Activated T-cell treated with anti-CD3 and anti-CD28 coated beads, Interleukin-2, amount 50 U/mL, for 72 hours (primary cell): ENCODE data around the gene SAG. TPM values are rescaled to one million over a fixed set of nuclear protein-coding genes. Genes with fewer than 3 reads are reported as not detected.

Source experiments
- ATAC-seq, 2 donors: fragments of 150-1000 bp; cut with Tn5 transposase; replicated peaks in 1 of 2; 2 replicates each; pipeline ENCODE4 v1.10.0; 2021; ENCODE audit warnings: moderate library complexity in 2 of 2, mild to moderate bottlenecking in 1 of 2
- DNase-seq, 2 donors: peaks; one replicate each; pipeline ENCODE4 v3.0.0; 2021 to 2022; ENCODE audit warnings: mixed read lengths in 1 of 2
- H3K27ac Mint-ChIP-seq: one replicate; pipeline ENCODE4 v1.8.0; 2022; ENCODE audit warnings: mild to moderate bottlenecking, moderate library complexity, mixed read lengths
- H3K27me3 Mint-ChIP-seq: one replicate; pipeline ENCODE4 v1.8.0; 2022; ENCODE audit warnings: low read depth, mixed read lengths
- H3K36me3 Mint-ChIP-seq, 2 donors: one replicate each; pipeline ENCODE4 v1.8.0; 2022; ENCODE audit warnings: mixed read lengths in 2 of 2, mild to moderate bottlenecking in 1 of 2; ENCODE audit not compliant: insufficient read depth in 2 of 2
- H3K4me1 Mint-ChIP-seq: one replicate; pipeline ENCODE4 v1.8.0; 2022; ENCODE audit warnings: low read depth, mixed read lengths
- H3K4me3 Mint-ChIP-seq, 2 donors: one replicate each; pipeline ENCODE4 v1.8.0; 2022; ENCODE audit warnings: mild to moderate bottlenecking in 2 of 2, mixed read lengths in 2 of 2, moderate library complexity in 2 of 2
- H3K9me3 Mint-ChIP-seq, 2 donors: one replicate each; pipeline ENCODE4 v1.8.0; 2022; ENCODE audit warnings: mixed read lengths in 2 of 2
- total RNA-seq, 2 donors: library from RNA; stranded (reverse); gene quantifications; one replicate each; pipeline ENCODE4 v1.2.3, GENCODE V29; 2022

Gene SAG
- total RNA-seq, 2 donors from 2014 or later = 0.02 TPM

DNA sequence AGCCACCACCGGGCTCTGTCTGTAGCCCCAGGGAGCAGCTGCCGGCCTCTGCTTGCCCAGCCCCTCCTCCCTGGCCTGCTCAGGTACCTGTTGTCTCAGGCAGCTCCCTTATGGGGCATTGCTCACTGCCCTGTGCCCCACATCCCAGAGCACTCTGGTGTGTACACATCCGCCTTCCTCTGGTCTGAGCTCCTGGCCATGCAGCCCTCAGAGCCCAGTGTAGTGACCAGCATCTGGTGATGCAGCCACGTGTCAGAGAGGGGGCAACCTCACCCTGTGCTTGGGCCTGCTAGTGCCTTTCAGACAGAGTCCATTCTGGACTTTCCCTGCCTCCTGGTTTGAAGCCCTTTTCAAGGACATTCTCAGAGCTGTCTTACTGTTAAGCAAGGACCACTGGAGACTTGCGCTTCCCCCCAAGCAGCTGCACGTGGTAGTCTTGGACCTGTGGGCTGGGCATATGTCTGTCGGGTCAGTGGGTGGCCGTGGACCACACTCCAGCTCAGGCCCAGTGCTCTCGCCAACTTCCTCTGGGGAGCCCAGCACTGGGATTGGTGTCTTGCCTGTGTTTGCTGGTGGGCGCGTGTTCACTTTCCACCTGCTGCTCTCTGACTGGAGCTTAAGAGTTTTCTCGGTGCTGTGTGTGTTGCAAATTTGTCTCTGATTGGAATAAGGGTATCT lies 77.3 kb downstream of the SAG start:
- peak overlapping the region; percentile 94 for H3K27ac Mint-ChIP-seq
- DNase-seq (no peak), ATAC-seq (peak; percentile 3 to 13)
- H3K9me3 Mint-ChIP-seq = no peaks in the 10 kb centered on the region
- H3K4me3 Mint-ChIP-seq = peak overlapping the region; percentile 76 to 86
- peaks cover 81% of the 10 kb centered on the region for H3K4me1 Mint-ChIP-seq
- H3K27me3 Mint-ChIP-seq = no peaks in the 10 kb centered on the region
- peaks cover 0 to 3% of the 10 kb centered on the region in 2 donors for H3K36me3 Mint-ChIP-seq

DNA sequence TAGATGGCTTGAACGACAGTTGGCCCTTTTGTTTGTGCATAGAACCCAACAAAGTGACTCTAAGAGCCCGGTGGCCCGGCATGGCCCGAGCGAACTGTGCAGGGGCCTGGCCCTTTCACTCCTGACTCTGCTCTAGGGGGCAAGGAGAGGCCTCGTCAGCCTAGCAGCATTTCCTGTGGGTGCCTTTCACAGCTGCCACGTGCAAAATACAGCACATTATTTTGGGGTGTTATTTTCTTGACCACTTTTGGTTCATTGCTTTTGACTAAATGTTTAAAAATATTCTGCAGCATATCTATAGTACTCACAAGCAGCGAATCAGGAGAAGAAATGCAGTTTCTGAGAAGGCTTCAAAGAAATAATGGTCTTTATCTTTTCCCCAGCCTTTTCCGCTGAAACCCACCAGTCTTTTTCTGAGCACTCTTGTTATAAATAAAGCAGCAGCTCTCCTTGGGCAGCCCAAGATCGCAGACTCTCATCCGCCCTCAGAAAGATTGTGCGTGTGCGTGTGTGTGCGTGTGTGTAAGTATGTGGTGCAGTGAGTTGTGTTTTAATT lies 78.0 kb downstream of the SAG start:
- Mint-ChIP-seq H3K27ac (peak overlapping the region; percentile 94), H3K4me1 (peaks cover 74% of the 10 kb centered on the region), H3K9me3 (no peaks in the 10 kb centered on the region), H3K27me3 (no peaks in the 10 kb centered on the region), H3K36me3 (peaks cover 0 to 3% of the 10 kb centered on the region in 2 donors), H3K4me3 (peak overlapping the region; percentile 76 to 86)
- peak; percentile 40 to 45 for DNase-seq
- ATAC-seq = peak; percentile 62 to 66

DNA sequence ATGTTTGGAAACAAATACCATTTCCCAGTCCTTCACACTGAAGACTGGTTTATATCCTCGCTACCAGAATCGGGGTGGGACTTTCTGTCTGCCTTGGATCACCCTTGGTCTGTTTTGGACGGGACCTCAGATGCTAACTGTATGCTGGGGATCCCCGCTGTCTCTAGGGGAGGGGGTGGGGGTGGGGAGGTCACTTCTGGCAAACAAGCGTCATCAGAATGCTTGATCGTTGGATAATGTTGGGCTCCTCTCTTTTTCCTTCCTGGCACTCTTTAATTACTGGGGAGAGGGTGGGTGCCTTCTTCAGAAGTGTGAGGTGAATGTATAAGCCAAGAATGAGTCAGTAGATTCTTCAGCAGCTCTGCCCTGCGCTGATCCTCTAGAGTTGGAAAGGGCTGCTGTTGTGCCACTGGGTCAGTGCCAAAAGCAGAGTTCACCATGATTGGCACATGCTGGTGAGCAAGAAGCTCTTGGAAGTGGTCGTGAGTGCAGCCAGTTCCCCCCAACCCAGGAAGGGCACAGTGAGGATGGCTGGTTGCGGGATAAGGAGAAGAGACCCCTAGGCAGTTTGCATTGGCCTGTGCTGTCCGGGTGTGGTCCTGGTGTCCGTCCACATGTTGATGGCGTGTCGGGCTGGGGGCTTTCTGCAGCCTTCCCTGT lies 78.9 kb downstream of the SAG start:
- peak overlapping the region; percentile 94 for H3K27ac Mint-ChIP-seq
- H3K4me1 Mint-ChIP-seq = peaks cover 65% of the 10 kb centered on the region
- peak; percentile 74 to 77 for ATAC-seq
- no peaks in the 10 kb centered on the region for H3K27me3 Mint-ChIP-seq
- peak; percentile 37 to 48 for DNase-seq
- H3K9me3 Mint-ChIP-seq = no peaks in the 10 kb centered on the region
- peak overlapping the region; percentile 76 to 86 for H3K4me3 Mint-ChIP-seq
- peaks cover 0 to 3% of the 10 kb centered on the region in 2 donors for H3K36me3 Mint-ChIP-seq

DNA sequence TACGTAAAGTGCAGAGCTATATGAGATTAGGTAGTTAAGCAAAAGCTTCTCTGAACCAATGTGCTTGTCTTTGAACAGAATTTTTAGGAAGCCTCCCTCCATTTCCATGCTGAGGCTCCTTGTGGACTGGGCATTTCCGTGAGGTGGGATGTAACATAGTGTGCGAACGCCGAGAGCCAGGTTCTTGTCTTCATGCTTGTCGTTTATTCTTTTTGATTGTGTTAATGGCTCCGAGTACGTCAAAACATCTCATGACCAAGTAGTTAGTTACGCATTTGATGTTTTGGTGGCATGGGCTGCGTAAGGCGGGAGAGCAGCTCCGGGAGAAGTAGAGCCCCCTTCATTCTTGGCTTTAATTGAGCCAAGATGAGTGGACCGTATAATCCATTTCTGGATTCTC lies 79.6 kb downstream of the SAG start:
- no peaks in the 10 kb centered on the region for H3K27me3 Mint-ChIP-seq
- peaks cover 58% of the 10 kb centered on the region for H3K4me1 Mint-ChIP-seq
- peak overlapping the region; percentile 76 to 86 for H3K4me3 Mint-ChIP-seq
- H3K27ac Mint-ChIP-seq = peak overlapping the region; percentile 12
- H3K9me3 Mint-ChIP-seq = no peaks in the 10 kb centered on the region
- DNase-seq = no peak
- ATAC-seq = no peak
- peaks cover 0 to 7% of the 10 kb centered on the region in 2 donors for H3K36me3 Mint-ChIP-seq

DNA sequence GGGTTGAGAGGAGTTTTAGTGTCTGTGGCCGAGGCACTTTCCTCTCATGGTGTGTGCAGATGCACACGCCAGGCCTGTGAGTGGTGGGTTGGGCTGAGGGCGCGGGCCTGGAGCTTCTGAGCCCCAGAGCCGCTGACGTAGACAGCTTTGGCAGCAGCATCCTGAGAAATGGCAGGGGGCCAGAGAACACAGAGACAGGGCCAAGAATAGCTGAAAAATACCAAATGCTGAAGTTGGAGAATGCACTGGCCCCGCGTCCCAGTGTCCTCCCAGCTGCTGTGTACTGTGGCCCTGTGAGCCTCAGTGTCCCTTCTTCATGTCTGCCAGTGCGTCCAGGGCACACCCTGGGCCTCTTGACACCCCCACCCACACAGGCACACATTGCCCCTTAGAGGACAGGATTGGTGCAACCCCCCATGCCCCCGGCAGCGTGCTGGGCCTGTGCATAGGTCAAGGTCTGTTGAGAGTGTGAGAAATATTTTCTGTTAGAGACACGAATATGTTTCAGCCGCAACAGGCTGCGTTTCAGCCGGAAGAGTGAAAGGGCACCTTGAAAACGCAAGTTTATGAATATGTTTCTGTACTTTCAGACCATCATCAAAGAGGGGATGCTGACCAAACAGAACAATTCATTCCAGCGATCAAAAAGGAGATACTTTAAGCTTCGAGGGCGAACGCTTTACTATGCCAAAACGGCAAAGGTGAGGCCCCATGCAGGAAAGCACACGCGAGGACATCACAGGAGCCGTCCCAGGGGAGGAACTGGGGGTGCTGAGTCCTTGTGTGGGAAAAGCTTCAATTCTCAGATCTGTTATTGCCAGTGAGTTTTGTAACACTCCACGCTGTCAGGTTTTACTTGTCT lies 80.3 kb downstream of the SAG start:
- DNase-seq (no peak), ATAC-seq (no peak)
- no peaks in the 10 kb centered on the region for H3K9me3 Mint-ChIP-seq
- H3K27ac Mint-ChIP-seq = no peak overlapping the region
- H3K27me3 Mint-ChIP-seq = no peaks in the 10 kb centered on the region
- H3K4me3 Mint-ChIP-seq = peak overlapping the region in 1 of 2 donors; percentile 76
- peaks cover 0 to 7% of the 10 kb centered on the region in 2 donors for H3K36me3 Mint-ChIP-seq
- H3K4me1 Mint-ChIP-seq = peaks cover 51% of the 10 kb centered on the region

DNA sequence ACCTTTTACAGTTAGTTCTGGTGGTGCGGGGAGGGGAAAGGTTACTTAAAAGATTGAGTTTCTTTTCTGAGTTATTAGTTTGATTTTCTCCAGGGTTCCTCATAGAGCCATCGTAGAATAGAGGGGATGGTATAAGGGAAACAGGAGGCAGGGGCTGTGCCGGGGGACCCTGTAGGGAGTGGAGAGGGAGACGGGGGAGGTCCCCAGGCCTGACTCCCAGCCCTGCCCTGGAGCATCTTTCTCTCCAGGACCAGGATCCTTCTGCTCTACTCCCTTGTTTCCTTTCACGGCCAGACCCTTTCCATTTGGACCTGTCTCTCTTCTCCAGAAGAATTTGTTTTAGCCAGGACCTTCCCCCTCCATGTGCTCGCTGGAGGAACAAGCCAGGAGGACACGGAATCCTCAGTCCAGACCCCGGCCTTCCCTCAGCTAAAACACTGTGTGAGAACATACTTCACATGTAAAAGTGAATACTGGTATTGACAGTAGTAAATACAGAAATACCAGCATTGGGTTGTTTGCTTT lies 82.0 kb downstream of the SAG start:
- ATAC-seq (no peak), DNase-seq (no peak)
- Mint-ChIP-seq H3K27me3 (no peaks in the 10 kb centered on the region), H3K36me3 (peaks cover 0 to 12% of the 10 kb centered on the region in 2 donors), H3K9me3 (no peaks in the 10 kb centered on the region), H3K27ac (no peak overlapping the region), H3K4me3 (no peak overlapping the region), H3K4me1 (peaks cover 36% of the 10 kb centered on the region)

DNA sequence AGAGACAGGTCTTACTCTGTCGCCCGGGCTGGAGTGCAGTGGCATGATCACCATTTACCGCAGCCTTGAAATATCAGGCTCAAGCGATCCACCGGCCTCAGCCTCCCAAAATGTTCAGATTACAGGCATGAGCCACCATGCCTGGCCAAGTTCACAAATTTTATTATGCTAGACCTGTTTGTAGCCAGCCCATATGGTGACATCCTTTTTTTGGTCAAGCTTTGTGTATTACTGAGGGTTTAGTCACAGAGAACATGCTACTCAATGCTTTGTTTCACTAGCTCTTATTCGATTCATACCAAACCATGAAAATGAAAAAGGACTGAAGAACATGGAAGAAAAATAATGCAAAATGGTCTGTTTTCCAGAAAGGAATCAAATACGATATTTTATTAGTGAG lies 88.1 kb downstream of the SAG start:
- DNase-seq (no peak), ATAC-seq (no peak)
- Mint-ChIP-seq H3K4me1 (peaks cover 38% of the 10 kb centered on the region), H3K4me3 (no peak overlapping the region), H3K27ac (no peak overlapping the region), H3K36me3 (peaks cover 6 to 24% of the 10 kb centered on the region in 2 donors), H3K27me3 (no peaks in the 10 kb centered on the region), H3K9me3 (no peaks in the 10 kb centered on the region)

Other genes with a start within 250 kb of the SAG start
- 10 to 100 TPM; 64.8 to 69.3 TPM for gene INPP5D, start 247.5 kb upstream of the SAG start, total RNA-seq
- 10 to 100 TPM; 23.6 to 26.0 TPM for gene ATG16L1, start 56.1 kb upstream of the SAG start, total RNA-seq
- gene DGKD, start 46.7 kb downstream of the SAG start, total RNA-seq = 10 to 100 TPM; 78.0 to 94.4 TPM